ENCODE measurements around the gene AHRR.
"Not testable (repeated sequence)": the region's sequence is repeated elsewhere in the genome, so short reads cannot be mapped to it uniquely, and the experiment has no call there.

The AHRR gene

DNA sequence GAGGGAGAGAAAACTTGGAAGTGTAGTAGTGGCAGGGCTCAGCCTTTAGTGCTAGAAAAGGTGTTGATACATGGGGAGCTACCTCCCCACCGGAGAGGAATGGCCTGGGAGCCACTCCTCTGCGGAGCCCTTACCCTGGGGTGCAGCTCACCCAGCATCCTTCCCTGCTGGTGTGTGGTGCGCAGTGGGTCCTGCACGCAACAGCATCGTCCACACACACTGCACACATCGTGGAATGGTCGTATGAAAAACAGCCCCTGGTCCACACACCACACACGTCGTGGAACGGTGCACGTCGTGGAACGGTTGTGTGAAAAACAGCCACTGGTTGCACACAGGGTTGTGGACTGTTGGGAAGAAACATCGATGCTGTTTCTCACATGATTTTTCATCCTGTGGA lies 16.1 kb upstream of the AHRR start:
- DNase-seq (ENCODE audit: low spot score): no peak

DNA sequence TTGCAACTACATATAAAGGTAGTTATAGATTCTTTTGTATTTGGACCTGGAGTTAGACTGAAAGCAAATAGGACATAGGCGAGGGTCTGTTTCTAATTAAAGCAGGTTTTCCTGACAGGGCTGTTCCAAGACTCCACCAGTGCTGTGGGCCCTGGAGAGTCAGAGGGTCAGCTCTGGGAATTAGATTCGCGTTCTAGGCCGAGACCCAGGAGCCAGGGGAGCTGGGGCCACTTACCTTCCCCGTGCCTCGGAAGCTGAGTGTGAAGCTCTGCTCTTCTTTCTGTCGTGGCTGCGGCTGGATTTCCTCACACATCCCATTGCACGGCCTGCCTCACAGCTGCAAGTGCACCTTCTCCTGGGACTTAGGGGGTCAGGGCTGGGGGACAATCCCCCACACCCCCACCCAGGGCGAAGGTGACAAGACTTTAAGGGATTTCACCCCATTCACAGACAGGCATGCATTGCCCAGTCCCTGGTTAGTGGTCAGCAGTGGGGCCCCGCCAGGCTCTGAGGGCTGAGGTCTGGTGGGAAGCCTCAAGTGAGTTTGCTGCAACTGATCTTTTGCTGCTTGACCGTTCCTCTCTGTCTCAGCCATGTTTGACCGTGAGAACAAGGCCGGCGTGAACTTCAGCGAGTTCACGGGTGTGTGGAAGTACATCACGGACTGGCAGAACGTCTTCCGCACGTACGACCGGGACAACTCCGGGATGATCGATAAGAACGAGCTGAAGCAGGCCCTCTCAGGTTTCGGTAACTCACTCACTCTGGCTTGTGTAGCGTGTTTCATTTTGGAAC lies 15.3 kb upstream of the AHRR start:
- no peak for DNase-seq (ENCODE audit: low spot score)

DNA sequence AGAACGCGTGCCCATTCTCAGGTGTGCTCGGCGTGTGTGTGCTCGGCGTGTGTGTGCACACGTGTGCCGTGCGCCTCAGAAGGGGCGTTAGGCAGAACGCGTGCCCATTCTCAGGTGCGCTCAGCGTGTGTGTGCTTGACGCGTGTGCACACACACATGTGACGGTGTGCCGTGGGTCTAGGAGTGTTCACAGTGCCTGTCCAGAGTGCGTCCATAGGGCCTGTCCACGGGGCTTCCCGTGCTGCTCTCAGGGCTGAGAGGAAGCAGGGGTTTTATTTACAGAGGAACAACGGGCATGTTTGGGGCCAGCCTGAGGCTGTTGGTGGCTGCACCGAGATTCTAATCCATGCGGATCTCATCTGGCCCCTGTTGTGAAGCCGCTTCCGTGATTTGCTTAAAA lies 14.2 kb upstream of the AHRR start:
- no peak for DNase-seq (ENCODE audit: low spot score)

DNA sequence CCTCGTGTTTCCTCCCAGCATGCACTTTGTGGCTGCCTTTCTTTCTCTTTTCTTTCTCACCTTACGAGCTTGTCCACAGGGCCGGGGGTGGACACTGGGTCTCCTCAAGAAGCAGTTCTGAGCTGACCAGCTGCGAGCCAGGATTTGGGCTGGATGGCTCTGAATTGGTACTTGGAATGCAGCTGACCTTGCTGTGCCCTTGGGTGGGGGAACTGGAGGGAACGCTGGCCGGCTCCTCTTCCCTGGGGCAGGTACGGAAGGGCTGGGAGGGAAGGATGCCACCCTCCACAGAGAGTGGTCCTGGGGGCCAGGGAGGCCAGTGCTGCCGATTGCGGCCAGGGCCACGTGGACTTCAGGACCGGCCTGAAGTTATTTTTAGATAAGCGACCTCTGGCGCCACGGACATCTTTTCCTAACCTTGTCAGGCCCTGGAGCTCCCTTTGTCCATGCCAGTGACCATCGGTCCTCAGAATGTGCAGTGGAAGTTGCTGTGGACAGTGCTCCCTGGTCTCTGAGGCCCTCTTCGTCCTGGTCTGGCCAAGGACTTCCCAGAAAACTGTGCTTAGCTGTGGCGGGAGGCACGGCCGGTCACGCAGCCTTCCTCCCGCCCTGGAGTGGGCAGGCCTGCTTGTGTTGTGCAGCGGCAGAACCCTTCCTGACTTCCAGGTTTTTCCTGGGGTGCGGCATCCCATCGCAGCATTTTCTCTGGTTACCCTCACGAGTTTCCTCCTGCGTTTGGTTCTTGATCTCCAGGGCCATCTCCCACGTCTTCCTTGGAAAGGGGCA lies 13.5 kb upstream of the AHRR start:
- DNase-seq (ENCODE audit: low spot score): no peak

DNA sequence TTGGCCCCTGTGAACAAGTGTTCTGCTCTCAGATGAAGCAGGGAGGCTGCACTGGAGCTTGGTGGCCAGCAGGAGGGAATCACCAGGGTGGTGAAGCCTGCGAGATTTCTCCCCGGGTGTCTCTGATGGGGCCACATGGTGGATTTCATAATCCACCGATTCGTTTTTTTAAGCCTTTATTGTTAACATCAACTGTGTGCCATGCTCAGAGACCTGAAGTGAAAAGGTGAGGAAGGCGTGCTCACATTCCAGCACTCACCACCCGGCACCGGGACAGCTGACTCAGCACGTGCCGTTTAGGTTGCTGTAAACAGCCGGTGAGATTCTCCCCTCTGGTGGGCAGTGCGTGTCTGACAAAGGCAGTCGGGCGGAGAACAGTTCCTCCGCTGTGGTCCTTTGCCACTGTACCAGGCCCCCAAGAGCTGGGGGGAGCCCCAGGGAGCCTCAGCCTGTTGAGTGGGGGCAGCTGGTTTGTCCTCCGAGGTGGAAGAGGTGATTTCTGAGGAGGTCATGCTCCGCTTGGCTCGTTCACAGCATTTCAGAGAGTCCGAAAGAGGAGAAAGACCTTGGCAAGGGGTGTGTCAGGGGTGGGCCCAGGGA lies 12.7 kb upstream of the AHRR start:
- DNase-seq (ENCODE audit: low spot score): no peak

DNA sequence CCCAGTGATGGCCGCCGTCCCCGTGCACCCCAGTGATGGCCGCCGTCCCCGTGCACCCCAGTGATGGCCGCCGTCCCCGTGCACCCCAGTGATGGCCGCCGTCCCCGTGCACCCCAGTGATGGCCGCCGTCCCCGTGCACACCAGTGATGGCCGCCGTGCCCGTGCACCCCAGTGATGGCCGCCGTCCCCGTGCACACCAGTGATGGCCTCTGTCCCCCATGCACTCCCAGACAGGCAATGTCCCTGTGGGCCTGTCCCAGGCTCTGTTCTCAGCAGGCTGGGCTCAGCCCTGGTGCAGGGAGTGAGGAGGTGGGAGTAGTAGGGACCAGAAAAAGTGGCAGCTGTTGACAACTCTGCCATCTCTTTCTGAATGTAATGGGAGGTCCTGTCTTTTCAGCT lies 11.7 kb upstream of the AHRR start:
- not testable (repeated sequence) for DNase-seq (ENCODE audit: low spot score)

DNA sequence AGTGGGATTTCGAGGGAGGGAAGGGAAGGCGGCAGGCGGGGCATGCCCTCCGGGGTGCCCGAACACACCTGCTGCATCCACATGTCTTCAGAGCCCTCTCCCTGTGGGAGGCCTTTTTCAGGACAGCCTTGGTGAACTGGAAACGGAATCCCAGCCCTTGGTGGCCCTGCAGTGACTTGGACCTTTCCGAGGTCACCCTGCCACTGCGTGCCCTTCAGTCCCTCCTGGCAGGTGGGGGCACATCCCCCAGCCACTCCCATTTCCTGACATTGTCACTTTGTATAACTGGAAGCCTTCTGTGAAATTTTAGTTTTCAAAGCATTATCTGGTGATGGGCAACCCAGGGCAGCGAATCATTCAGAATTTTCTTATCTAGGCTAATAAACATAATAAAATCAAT lies 11.0 kb upstream of the AHRR start:
- no peak for DNase-seq (ENCODE audit: low spot score)

DNA sequence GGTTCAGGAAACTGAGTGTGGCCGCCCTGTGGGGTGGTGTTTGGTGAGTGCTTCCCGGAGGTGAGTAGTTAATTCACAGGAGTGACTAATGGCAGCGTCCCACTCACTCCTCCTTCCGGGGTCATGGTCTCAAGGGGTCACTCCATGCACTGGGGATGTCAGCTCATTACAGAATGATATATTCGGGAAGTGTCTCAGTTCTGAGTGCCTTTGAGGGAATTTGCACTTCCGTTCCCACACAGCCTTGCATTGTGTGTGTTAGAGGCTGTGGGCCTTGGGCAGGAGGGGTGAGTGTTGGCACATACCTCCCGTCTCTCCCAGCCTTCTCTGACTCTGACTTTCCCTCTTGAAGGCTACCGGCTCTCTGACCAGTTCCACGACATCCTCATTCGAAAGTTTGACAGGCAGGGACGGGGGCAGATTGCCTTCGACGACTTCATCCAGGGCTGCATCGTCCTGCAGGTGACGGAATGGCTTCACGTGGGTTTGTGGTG lies 10.5 kb upstream of the AHRR start:
- DNase-seq (ENCODE audit: low spot score): no peak

DNA sequence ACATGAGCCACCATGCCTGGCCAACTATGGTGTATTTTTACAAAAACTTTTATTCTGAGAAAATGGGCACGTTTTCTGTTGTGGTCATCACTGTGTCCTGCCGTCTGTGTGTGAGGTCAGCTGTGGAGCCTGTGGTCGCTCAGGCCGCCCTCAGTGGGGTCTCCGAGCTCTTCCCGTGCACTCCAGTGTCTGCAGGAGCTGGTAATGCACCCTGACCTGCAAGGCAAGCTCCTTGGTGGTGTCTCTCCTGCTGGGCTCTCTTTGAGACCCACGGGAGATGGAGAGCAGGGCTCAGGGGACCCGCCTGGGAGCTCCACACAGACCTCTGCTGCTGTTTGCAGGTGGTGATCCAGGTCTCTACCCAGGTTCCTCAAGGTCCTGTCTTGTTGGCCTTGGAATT lies 9.6 kb upstream of the AHRR start:
- no peak for DNase-seq (ENCODE audit: low spot score)

DNA sequence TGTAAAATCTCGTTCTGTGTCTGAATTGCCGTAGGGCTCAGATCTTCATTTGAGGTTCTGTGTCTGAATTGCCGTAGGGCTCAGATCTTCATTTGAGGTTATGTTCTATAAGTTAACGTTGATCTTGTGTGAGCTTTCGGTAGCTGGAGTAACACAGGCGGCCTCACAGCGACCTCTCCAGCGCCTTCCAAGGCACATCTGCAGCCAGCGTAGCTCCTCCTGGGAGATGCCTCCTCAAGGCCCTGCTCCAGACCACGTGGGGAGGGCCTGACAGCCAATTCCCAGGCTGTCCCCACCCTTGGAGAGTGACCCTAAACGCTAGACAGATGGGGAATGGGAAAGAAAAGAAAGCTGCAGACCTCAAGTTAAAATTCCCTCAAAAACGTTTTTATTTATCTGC lies 8.7 kb upstream of the AHRR start:
- no peak for DNase-seq (ENCODE audit: low spot score)

DNA sequence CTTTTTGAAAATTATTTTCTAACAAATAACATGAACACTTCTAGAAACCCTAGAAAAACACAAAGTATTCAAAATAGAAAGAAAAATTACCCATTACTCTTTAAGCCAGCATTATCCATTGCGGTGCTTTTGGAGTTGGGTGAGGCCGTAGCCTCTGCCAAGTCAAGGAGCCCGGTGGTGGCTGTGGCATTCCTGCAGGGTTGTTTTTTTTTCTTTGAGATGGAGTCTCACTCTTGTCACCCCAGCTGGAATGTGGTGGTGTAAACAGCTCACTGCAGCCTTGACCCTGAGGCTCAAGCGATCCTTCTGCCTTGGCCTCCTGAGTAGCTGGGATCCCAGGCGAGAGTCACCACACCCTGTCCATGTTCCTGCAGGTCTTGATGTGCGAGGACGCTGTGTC lies 8.2 kb upstream of the AHRR start:
- DNase-seq (ENCODE audit: low spot score): no peak

DNA sequence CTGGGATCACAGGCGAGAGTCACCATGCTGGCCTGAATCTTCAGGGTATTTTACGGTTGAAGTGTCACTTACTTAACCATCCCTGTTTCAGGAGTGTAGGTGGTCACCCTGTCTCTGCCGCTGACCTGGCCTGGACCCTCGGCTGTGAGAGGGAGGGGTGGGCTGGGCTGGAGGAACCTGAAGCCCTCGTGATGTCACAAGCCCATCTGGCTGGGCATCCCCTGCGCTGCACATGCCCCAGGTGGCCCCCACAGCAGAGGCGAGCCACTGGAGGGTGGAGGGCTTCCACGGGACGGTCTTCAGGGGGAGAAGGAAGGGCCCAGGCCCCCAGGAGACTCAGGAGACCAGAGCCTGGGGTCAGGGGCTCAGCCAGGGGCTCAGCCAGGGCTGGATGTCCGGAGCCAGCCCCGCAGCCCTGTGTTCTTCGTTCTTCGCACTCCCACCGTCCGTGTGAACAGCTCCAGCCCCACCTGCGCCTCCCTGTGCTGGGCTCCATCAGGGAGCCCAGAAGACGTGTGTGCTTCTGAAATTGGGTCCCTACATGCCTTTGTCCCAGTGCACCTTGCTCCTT lies 7.6 kb upstream of the AHRR start:
- no peak for DNase-seq (ENCODE audit: low spot score)

DNA sequence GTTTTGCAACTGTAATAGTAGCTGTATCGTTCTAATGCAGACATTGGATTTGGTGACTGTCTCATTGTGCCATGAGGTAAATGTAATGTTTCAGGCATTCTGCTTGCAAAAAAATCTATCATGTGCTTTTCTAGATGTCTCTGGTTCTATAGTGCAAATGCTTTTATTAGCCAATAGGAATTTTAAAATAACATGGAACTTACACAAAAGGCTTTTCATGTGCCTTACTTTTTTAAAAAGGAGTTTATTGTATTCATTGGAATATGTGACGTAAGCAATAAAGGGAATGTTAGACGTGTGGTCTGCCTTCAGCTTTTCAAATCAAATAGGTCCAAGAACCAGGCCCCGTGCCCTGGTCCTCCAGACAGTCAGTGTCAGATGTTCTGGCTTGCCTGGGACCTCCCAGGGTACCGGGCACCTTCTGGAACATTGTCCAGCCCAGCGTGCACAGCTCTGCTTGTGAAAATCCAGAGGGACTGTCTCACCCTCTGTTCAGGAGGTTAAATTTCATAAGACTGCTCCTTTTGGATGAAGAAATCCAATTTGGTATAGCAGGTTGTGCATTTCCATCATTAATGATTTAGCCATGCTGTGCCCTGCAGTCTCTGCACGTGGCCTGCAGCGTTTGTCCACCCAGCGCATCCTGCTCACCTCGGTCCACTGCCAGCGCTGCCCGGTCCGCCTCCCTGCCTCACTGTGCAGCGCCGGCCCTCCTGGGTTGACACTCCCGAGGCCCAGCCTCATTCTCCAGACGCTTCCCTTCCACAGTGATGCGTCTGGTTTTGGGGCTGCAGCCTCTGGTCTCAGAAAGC lies 6.6 kb upstream of the AHRR start:
- no peak for DNase-seq (ENCODE audit: low spot score)

DNA sequence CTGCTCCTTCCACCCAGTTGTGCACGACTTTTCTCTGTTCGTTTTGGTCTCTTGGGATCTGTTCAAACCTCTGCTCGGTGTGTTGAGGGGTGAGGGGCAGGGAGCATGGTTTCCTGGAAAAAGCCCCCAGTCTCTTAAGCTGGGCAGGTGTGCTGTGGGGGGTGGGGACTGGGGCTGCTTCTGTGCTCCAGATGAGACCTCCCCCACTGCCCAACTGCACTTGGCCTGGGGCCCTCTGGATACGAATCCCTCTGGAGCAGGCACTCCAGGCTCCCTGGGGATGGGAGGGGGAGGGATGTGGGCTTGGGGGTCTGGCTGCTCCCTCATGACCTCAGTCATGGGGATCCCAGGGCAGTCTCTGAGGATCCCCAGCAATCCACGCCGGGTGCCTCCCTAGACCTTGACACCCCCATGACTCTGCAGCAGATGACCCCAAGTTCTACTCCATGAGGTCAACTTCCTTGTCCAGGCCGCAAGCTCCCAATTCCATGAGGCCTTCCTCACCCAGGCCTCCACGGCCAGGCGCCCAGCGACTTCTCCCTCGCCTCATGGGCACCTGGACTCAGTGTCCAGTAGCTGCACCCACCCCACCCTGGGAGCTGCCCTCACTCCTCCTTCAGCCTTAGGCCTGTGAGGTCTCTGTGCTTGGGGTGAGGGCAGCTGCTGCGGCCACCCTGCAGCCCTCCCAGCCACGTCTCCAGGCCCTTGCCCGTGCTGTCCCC lies 5.9 kb upstream of the AHRR start:
- DNase-seq (ENCODE audit: low spot score): no peak

DNA sequence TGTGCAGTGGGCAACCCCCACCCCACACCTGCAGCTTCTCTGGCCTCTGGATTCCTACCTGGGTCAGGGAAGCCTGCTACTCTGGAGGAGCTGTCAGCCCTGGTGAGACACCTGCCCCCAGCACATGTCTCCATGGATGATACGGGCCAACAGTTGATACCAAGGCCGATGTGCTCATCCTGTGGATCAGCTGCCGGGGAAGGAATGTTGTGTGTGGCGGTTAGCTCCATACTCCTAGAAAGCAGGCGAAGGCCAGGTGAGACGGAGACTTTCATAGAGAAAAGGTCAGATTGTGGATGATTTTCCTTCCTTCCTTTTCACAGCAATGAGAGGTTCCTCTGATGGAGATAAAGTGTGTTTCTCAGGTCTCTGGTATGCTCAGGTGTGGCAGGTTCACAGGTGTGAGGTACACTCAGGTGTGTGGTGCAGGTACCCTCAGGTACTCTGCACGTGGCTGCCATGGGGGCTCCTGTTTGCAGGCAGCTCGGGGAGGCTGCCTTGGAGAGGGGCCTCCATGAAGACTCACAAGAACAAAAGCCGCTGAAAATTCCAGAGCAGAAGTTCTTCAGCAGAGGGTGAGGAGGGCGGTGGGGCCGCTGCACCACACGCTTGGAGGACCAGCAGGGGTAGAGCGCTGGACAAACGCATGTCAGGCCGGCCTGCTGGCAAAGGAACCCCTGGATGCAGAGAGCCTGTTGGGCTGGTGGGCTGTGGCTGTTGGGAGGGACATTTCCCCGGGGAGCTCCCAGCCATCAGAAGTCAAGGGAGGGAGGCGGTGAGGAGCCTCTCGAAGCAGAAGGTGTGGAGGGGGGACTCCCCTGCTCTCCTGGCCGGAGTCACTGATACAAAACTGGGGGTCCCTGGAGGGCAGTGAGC lies 5.1 kb upstream of the AHRR start:
- DNase-seq (ENCODE audit: low spot score): no peak

DNA sequence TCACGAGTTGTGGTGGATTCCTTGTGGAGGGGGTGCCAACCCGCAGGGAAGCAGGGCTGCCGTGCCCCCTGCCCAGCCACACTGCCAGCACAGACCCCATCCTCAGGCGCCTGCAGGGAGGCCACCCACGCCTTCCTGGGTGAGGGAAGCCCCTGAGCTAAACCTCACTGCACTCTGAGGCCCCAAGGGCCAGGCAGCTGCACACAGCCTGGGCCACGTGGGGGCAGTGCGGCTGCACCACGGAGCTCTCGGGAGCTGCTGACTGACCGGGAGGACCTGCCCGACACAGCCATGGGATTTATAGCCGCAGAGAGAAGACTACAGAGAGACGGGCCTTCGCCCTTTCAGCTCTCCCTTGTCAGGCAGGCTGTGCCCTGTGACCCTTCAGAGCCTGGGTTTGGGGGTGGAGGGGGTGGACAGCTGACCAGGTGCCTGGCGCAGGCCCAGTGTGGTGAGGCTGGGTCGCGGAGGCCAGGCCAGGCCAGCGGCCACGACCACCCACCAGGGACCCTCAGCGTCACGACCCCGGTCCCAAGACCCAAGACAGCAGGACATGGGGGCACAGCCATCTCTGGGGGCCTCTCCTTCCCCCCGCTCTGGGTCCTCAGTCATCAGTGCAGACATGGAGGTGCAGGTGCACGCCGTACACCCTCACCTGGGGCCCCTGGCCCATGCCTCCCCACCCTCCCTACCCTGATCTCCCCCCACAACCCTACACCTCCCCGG lies 4.3 kb upstream of the AHRR start:
- no peak for DNase-seq (ENCODE audit: low spot score)

DNA sequence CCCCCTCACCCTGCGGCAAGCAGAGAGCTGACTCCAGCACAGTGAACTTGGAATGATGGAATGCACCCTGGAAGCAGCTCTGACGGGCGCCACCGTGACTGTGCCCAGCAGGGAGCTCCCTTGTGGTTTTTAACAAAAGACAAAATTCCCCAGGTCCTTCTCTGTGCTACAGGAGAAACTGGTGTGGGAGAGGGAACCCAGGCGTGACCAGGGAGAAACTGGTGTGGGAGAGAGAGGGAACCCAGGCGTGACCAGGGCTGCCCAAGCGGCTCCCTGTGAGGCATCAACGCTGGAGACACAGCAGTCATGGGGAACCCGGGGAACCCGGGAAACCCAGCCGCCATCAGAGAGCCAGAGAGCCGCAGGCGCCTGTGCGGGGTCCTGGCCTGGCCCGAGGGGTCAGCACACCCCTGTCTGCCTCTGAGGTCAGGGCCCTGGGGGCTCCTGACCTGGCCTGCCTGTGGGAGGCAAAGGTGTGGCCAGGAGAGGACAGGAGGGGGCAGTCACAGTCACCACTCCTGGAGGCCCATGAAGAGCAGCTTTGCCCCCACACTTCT lies 3.1 kb upstream of the AHRR start:
- no peak for DNase-seq (ENCODE audit: low spot score)

DNA sequence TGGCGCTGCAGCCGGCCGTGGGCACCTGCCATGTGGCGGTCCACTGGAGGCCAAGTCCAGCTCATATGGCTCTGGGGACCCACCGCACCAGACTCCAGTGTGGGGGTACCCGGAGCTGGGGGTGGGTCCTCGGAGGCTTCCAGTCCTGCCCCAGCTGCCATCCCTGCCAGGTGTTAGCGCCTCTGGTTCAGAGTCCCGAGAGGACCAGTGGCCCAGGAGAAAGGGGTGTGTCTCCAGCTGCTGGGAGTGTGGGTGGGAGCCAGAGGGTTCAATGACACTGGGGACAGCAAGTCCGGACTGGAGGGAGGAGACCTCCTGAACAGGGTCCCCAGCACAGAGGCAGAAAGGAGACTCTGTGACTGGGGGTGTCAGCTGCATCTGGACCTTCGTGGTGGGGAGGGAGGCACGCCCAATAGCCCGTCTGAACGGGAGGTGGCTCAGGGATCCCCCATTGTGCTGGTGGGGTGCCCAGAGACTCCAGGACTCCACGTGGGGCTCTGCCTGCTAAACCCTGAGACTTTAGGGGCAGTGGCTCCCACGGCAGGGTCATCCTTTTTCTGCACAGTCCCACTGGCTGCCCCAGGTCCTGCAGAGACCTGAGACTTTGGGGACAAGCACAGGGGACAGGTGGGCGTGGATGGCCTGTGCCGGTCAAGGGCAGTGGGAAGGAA lies 2.4 kb upstream of the AHRR start:
- DNase-seq (ENCODE audit: low spot score): no peak

Measured in putamen (tissue), 1 donor.